ENCODE measurements around the gene MYCN. TPM values are rescaled to one million over a fixed set of nuclear protein-coding genes. Genes with fewer than 3 reads are reported as not detected.

MYCN gene
- total RNA-seq, 1 donor from 2014 or later: 0.54 TPM

- TF ChIP-seq CTCF (IDR thresholded peaks at IDR 0.05): no peak
- DNase-seq (ENCODE audit: extremely low spot score, unreplicated experiment): no peak
- Mint-ChIP-seq H3K4me1 (ENCODE audit: unreplicated experiment) (no peaks in the 10 kb centered on the region), H3K9me3 (ENCODE audit: unreplicated experiment) (no peaks in the 10 kb centered on the region), H3K27me3 (ENCODE audit: unreplicated experiment) (peaks cover 32% of the 10 kb centered on the region), H3K27ac (ENCODE audit: unreplicated experiment) (no peak overlapping the region), H3K36me3 (ENCODE audit: unreplicated experiment) (no peaks in the 10 kb centered on the region), H3K4me3 (ENCODE audit: unreplicated experiment) (no peak overlapping the region)
Observed at GRCh38 chr2:15933184-15933845, 7.0 kb upstream of the MYCN start.

- Mint-ChIP-seq H3K36me3 (ENCODE audit: unreplicated experiment) (no peaks in the 10 kb centered on the region), H3K4me1 (ENCODE audit: unreplicated experiment) (no peaks in the 10 kb centered on the region), H3K4me3 (ENCODE audit: unreplicated experiment) (no peak overlapping the region), H3K27me3 (ENCODE audit: unreplicated experiment) (peaks cover 39% of the 10 kb centered on the region), H3K27ac (ENCODE audit: unreplicated experiment) (no peak overlapping the region), H3K9me3 (ENCODE audit: unreplicated experiment) (no peaks in the 10 kb centered on the region)
- no peak for TF ChIP-seq CTCF (IDR thresholded peaks at IDR 0.05)
- no peak for DNase-seq (ENCODE audit: extremely low spot score, unreplicated experiment)
Observed at GRCh38 chr2:15934291-15934945, 5.9 kb upstream of the MYCN start.

- no peak overlapping the region for H3K27ac Mint-ChIP-seq (ENCODE audit: unreplicated experiment)
- peaks cover 4% of the 10 kb centered on the region for H3K4me1 Mint-ChIP-seq (ENCODE audit: unreplicated experiment)
- H3K36me3 Mint-ChIP-seq (ENCODE audit: unreplicated experiment): no peaks in the 10 kb centered on the region
Observed at GRCh38 chr2:15935189-15935588, 5.2 kb upstream of the MYCN start.

DNA sequence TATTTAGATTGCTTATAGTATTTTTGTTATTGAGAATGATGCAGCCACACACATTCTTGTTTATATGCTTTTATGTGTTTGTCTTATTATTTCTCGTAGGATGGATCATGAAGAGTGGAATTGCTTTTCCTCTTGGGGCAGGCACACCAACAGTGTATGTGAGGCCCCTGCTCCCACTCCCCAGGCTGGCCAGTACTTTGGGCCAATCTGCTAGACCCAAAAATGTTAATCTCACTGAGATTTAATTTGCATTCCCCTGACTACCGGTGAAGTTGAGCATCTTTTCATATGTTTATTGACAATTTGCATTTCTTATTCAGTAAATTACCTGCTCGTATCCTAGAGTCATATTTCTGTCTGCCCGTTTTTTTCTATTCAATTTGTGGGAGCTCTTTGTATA lies 4.7 kb upstream of the MYCN start:
- DNase-seq (ENCODE audit: extremely low spot score, unreplicated experiment): no peak
- Mint-ChIP-seq H3K27me3 (ENCODE audit: unreplicated experiment) (peaks cover 47% of the 10 kb centered on the region), H3K36me3 (ENCODE audit: unreplicated experiment) (no peaks in the 10 kb centered on the region), H3K4me1 (ENCODE audit: unreplicated experiment) (peaks cover 6% of the 10 kb centered on the region), H3K9me3 (ENCODE audit: unreplicated experiment) (no peaks in the 10 kb centered on the region), H3K27ac (ENCODE audit: unreplicated experiment) (no peak overlapping the region), H3K4me3 (ENCODE audit: unreplicated experiment) (no peak overlapping the region)
- no peak for TF ChIP-seq CTCF (IDR thresholded peaks at IDR 0.05)

More at GRCh38 chr2:15935189-15935588, 5.2 kb upstream of the MYCN start:
- TF ChIP-seq CTCF (IDR thresholded peaks at IDR 0.05): no peak
- no peak for DNase-seq (ENCODE audit: extremely low spot score, unreplicated experiment)
- Mint-ChIP-seq H3K27me3 (ENCODE audit: unreplicated experiment) (peaks cover 44% of the 10 kb centered on the region), H3K9me3 (ENCODE audit: unreplicated experiment) (no peaks in the 10 kb centered on the region), H3K4me3 (ENCODE audit: unreplicated experiment) (no peak overlapping the region)

DNA sequence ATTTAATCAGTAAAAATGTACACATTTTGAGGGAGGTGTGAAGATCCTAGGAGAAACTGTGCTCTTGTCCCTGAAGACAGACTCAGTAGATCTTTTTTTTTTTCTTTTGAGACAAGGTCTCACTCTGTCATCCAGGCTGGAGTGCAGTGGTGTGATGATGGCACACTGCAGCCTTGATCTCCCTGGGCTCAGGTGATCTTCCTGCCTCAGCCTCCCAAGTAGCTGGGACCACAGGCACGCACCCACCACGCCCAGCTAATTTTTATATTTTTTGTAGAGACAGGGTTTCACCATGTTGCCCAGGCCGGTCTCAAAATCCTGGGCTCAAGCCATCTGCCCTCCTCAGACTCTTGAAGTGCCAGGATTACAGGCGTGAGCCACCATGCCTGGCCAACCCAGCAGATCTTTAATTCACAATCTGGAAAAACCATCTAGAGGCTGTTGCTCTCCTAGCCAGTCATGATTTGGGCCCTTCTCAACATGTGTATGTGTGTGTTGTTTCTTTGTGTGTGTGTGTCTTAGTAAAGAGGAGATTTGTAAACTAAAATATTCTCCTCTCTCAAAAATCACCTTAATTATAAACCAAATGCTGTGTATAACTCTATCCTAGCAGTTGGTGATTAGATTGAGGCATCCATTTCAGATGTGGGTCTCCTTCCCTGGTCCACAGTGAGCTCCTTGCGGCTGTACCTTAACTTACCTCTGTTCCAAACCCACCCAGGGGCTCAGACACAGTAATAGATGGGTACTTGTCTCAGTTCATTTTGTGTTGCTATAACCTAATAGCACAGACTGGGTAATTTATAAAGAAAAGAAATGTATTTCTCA lies 3.9 kb upstream of the MYCN start:
- no peak for TF ChIP-seq CTCF (IDR thresholded peaks at IDR 0.05)
- peaks cover 14% of the 10 kb centered on the region for H3K4me1 Mint-ChIP-seq (ENCODE audit: unreplicated experiment)
- no peaks in the 10 kb centered on the region for H3K9me3 Mint-ChIP-seq (ENCODE audit: unreplicated experiment)
- no peak overlapping the region for H3K27ac Mint-ChIP-seq (ENCODE audit: unreplicated experiment)
- H3K4me3 Mint-ChIP-seq (ENCODE audit: unreplicated experiment): no peak overlapping the region
- peaks cover 52% of the 10 kb centered on the region for H3K27me3 Mint-ChIP-seq (ENCODE audit: unreplicated experiment)
- no peaks in the 10 kb centered on the region for H3K36me3 Mint-ChIP-seq (ENCODE audit: unreplicated experiment)
- DNase-seq (ENCODE audit: extremely low spot score, unreplicated experiment): no peak
